Hematopoietic multipotent progenitor cell treated with erythropoietin and hydrocortisone succinate and interleukin-3 and kit ligand, for 6 days (in vitro differentiated cells): ENCODE results near the gene KIF21A.
"Not testable (repeated sequence)": the region's sequence is repeated elsewhere in the genome, so short reads cannot be mapped to it uniquely, and the experiment has no call there.

Experiments
- DNase-seq: peaks from one replicate; pipeline ENCODE4 v3.0.0-alpha.2; 2015

Gene KIF21A, protein sequence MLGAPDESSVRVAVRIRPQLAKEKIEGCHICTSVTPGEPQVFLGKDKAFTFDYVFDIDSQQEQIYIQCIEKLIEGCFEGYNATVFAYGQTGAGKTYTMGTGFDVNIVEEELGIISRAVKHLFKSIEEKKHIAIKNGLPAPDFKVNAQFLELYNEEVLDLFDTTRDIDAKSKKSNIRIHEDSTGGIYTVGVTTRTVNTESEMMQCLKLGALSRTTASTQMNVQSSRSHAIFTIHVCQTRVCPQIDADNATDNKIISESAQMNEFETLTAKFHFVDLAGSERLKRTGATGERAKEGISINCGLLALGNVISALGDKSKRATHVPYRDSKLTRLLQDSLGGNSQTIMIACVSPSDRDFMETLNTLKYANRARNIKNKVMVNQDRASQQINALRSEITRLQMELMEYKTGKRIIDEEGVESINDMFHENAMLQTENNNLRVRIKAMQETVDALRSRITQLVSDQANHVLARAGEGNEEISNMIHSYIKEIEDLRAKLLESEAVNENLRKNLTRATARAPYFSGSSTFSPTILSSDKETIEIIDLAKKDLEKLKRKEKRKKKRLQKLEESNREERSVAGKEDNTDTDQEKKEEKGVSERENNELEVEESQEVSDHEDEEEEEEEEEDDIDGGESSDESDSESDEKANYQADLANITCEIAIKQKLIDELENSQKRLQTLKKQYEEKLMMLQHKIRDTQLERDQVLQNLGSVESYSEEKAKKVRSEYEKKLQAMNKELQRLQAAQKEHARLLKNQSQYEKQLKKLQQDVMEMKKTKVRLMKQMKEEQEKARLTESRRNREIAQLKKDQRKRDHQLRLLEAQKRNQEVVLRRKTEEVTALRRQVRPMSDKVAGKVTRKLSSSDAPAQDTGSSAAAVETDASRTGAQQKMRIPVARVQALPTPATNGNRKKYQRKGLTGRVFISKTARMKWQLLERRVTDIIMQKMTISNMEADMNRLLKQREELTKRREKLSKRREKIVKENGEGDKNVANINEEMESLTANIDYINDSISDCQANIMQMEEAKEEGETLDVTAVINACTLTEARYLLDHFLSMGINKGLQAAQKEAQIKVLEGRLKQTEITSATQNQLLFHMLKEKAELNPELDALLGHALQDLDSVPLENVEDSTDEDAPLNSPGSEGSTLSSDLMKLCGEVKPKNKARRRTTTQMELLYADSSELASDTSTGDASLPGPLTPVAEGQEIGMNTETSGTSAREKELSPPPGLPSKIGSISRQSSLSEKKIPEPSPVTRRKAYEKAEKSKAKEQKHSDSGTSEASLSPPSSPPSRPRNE (N-terminal part only)

DNA sequence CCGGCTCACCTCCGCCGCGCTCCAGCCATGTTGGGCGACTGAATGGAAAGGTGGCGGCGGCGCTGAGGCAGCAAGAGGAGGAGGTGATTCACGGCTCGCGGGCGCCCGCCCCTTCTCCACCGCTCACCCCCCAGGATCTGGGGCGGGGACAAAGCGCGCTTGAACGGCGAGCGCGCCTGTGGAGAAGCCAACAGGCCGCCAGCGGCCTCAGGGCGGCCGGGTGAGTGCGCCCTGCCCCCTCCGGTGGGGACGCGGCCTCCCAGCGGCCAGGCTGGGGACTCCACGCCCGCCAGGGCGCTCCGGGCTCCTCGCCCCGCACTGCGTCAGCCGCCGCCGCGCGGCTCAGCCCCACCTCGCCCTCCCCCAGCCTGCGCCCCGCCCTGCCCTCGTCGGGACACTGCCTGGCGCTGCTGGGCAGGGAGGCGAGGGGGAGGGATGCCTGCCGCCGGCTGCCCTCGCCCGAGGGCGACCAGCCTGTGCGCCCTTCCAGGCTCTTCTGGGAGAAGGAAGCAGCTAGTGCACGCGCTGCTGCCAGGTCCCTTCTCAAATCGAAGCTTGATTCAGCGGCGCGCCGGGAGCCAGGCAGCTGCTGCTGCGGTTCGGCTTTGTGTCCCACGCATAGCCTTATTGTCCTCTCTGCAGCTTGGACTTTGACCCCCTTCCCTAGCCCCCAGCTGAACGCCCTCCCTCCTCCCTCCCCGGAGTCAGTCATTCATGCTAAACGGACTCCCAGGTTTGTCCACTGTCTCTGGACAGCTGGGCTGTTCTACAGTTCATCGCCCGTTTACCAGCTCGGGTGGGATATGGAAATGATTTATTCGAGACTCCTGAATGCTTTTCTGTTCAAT, at the start of gene KIF21A:
Gene KIF21A, minus strand, starts transcription at position 40 of the 848 bp plus-strand sequence. CDS start 150 bp downstream, outside the sequence.
- DNase-seq = peak; percentile 93

DNA sequence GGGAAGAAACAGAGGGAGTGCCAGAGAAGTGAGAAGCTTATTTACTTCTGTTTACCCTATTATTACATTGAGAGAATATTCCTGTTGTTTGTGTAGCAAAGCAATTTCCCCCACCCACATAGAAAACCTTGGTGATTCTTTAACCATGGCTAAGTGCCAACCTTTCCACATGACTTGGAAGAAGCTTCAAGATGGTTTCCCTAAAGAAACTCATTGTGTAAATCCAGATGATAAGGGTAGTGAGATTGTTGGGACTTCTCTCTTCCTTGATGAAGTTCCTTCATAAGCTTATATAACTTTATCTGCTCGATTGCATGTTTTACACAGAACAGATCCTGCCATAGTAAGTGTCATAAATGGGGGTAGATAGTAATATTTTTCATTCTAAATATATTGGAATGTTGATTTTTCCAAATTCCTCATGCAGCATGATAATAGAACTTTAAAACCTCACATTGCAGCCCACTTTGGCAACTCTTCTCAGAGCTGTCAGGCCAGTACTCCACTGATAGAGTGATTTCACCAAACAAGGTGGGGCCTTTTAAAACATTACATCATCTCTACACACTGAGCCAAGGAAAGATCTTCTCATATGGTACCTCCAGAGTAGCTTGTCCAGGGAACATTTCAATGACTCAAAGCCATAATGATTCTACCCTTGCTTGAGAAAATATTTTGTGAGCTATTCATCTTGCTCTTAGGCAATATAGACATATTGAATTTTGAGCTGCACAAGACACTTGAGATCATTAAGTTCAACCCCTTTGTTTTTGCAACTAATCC, 47.8 kb upstream of the KIF21A start:
- no peak for DNase-seq

DNA sequence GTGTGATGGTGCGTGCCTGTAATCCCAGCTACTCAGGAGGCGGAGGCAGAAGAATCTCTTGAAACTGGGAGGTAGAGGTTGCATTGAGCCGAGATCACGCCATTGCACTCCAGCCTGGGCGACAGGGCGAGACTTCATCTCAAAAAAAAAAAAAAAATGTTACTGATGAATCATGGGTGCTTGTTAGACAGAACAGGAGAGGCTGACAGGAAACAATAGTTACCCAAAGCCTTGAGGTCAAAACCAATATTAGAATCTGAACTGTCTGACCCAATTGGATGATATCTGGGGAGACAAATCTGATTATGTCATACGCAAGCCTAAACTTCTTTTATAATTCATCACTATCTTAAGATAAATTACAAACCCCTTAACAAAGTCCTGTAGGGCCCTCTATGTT, 40.7 kb upstream of the KIF21A start:
- DNase-seq = no peak

GRCh38 chr12:39483042-39483441, 40.1 kb upstream of the KIF21A start:
- DNase-seq = no peak

- DNase-seq = no peak
These were observed 34.0 kb upstream of the KIF21A start for GRCh38 chr12:39476894-39477293.

DNA sequence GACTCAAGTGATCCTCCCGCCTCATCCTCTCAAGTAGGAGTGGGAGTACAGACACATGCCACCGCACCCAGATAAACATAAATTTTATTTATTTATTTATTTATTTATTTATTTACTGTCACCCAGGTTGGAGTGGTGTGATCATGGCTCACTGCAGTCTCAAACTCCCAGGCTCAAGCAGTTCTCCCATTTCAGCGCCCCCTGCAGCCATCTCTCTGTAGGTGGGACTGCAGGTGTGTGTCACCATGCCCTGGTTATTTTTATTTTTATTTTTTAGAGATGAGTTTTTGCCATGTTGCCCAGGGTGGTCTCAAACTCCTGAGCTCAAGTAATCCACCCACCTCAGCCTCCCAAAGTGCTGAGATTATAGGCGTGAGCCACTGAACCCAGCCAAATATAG, 33.2 kb upstream of the KIF21A start:
- DNase-seq = no peak

GRCh38 chr12:39475136-39475535, 32.2 kb upstream of the KIF21A start:
- not testable (repeated sequence) for DNase-seq

DNA sequence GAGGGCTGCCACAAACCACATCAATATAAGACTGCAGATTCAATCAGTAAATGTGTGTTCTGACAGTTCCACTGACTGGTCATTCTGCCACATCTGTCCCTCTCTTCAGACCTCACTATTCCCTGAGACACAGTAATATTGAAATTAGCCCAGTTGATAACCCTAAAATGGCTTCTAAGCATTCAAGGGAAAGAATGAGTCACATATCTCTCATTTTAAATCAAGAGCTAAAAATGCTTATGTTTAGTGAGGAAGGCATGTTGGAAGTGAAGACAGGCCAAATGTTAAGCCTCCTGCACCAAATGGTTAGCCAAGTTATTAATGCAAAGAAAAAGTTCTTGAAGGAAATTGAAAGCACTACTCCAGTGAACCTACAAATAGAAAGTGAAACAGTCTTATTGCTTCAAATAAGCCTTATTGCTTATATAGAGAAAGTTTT, 24.5 kb upstream of the KIF21A start:
- no peak for DNase-seq

GRCh38 chr12:39464976-39465695, 22.2 kb upstream of the KIF21A start:
- DNase-seq = no peak

- DNase-seq = no peak
These were observed 18.1 kb upstream of the KIF21A start for GRCh38 chr12:39461059-39461458.

GRCh38 chr12:39459027-39459434, 16.1 kb upstream of the KIF21A start:
- DNase-seq = no peak

GRCh38 chr12:39451977-39452376, 9.1 kb upstream of the KIF21A start:
- no peak for DNase-seq

DNA sequence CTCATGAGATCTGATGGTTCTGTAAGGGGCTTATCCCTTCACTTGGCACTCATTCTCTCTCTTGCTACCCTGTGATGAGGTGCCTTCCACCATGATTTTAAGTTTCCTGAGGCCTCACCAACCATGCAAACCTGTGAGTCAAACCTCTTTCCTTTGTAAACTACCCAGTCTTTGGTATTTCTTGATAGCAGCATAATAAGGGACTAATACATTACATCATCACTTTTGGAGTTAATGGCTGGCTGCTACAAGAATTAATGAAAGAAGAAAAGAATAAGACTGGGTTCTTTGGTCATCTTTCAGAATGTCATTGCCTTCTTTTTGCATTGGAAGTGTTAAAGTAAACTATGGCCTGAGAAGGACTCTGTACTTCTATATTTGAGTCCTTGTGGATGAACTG, 5.1 kb upstream of the KIF21A start:
- no peak for DNase-seq

- no peak for DNase-seq
These were observed 949 bp upstream of the KIF21A start for GRCh38 chr12:39443929-39444209.

GRCh38 chr12:39442831-39443080, 164 bp downstream of the KIF21A start:
- DNase-seq = no peak

DNA sequence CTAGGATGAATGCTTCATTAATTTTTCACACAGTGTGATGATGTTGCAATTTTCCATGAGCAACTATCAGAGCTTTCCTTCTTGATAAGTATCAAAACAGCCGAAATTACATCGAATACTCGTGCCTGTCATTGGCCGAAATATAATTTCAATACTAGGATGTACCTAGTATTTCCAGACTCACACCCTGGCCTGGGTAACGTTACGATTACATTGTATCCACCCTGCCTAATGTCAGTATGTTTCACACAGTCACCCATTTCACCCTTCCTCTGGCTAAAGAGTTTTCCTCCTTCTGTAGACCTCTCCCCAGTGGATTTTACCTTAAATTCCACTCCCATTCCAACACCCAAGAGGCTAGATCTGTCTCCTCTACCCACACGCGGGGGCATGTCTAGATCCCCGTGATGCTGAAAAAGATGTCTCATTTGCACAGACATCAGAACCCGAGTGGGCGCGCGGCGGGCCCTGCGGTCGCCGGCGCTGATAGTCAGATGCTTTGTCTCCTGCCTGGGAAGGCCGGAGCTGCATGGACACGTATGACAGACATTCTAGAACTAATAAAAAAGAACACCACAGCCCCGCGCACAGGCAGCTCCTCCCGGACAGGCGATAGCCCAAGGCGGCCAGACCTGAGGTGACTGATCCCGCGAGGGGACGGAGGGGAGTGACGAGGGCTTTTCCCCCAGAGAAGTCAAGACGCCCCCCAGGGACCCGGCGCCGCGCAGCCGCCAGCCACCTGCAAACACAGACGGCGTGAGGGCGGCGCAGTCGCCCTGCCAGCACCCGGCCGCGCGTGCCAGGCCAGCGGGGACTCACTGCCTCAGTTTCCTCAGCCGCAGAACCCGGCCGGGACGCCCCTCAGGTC, 723 bp downstream of the KIF21A start:
- peak; percentile 51 for DNase-seq

DNA sequence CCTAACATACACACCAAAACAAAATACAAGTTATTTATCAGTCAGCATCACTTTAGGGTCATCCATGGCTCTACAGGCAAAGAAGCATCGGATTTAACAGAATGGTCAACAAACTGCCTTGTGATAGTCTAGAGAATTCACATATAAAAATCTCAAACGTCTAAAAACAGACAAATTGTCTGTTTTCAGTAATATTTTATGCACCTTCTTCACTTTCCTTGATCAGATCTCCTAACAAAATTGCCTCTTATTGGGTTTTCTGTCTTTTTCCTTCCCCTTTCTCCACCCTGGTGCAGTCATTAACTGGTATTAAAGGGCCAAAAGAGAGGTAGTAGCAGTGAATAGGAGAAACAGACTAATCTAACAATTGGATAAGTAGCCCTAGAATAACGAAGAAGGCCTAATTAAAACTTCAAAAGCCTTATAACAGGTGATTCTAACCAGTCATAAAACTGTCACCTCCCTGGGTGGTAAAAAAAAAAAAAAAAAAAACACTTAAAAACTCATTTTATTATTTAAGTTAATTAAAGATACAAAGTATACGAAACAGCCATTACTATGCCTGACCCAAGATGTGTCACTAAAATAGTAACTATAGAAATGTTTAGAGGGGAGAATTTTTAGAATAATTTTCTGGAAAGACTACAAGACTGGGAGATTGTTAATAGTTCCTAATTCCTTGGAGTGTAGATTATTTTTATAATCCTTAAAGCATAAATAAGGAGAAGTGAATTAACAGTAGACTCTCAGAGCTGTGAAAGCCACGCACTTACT, 1.5 kb downstream of the KIF21A start:
- DNase-seq = peak; percentile 4

DNA sequence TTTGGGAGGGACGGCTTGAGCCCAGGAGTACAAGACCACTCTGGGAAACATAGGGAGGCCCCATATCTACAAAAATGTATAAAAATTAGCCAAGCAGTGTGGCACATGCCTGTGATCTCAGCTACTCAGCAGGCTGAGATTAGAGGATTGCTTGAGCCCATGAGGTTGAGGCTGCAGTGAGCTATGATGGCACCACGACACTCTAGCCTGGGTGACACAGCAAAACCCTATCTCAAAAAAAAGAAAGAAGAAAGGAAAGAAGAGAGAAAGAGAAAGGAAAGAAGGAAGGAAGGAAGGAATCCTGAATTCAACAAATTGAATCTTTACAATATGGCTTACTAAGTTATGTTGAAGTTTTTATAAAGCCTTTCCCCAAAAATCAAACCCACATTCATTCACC, 2.1 kb downstream of the KIF21A start:
- DNase-seq = peak; percentile 5

DNA sequence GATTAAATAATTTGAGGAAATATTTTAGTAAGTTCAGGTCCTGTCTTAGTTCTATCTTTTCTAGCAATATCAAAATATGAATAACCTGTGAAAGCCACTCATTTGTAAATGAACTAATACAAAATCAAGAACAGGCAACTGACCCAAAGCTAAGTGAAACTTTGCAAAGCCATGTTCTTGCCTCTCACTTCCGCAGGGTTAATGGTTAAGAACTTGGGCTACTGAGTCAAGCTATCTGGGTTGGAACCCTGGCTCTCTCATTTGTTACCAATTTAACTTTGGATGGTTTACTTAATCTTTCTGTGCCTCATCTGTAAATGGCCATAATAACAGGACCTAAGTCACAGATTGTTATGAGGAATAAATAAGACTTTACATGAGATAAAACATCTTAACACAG, 2.8 kb downstream of the KIF21A start:
- no peak for DNase-seq
